ENCODE results near the gene SHISAL2B.
"Not testable (repeated sequence)": the region's sequence is repeated elsewhere in the genome, so short reads cannot be mapped to it uniquely, and the experiment has no call there.

Gene SHISAL2B

GRCh38 chr5:64700765-64701164, 10.5 kb downstream of the SHISAL2B start:
- DNase-seq (ENCODE audit: low read depth) = no peak

GRCh38 chr5:64706074-64706473, 15.8 kb downstream of the SHISAL2B start:
- DNase-seq (ENCODE audit: low read depth) = not testable (repeated sequence)

GRCh38 chr5:64707191-64707590, 16.9 kb downstream of the SHISAL2B start:
- DNase-seq (ENCODE audit: low read depth) = no peak

GRCh38 chr5:64714495-64714894, 24.2 kb downstream of the SHISAL2B start:
- not testable (repeated sequence) for DNase-seq (ENCODE audit: low read depth)

GRCh38 chr5:64722588-64722987, 32.3 kb downstream of the SHISAL2B start:
- DNase-seq (ENCODE audit: low read depth) = no peak

- DNase-seq (ENCODE audit: low read depth) = no peak
Measured at GRCh38 chr5:64727150-64727549, 36.8 kb downstream of the SHISAL2B start.

GRCh38 chr5:64742411-64742810, 52.1 kb downstream of the SHISAL2B start:
- DNase-seq (ENCODE audit: low read depth) = no peak

GRCh38 chr5:64742821-64743220, 52.5 kb downstream of the SHISAL2B start:
- peak; percentile 19 for DNase-seq (ENCODE audit: low read depth)

GRCh38 chr5:64744914-64745313, 54.6 kb downstream of the SHISAL2B start:
- DNase-seq (ENCODE audit: low read depth) = no peak

- no peak for DNase-seq (ENCODE audit: low read depth)
Measured at GRCh38 chr5:64746446-64746845, 56.1 kb downstream of the SHISAL2B start.

GRCh38 chr5:64749385-64749784, 59.1 kb downstream of the SHISAL2B start:
- DNase-seq (ENCODE audit: low read depth) = no peak

- DNase-seq (ENCODE audit: low read depth) = no peak
Measured at GRCh38 chr5:64754066-64754465, 63.8 kb downstream of the SHISAL2B start.

GRCh38 chr5:64758901-64759300, 68.6 kb downstream of the SHISAL2B start:
- DNase-seq (ENCODE audit: low read depth) = no peak

- no peak for DNase-seq (ENCODE audit: low read depth)
Measured at GRCh38 chr5:64759960-64760660, 69.8 kb downstream of the SHISAL2B start.

GRCh38 chr5:64763948-64764503, 73.7 kb downstream of the SHISAL2B start:
- DNase-seq (ENCODE audit: low read depth) = no peak

- DNase-seq (ENCODE audit: low read depth) = no peak
Measured at GRCh38 chr5:64765804-64766504, 75.7 kb downstream of the SHISAL2B start.

GRCh38 chr5:64766941-64767340, 76.6 kb downstream of the SHISAL2B start:
- no peak for DNase-seq (ENCODE audit: low read depth)

Measured in GM04503 (cell line).